Mesendoderm (in vitro differentiated cells): ENCODE results near the gene GYPC.

ENCODE experiments used
- DNase-seq: peaks from one replicate; pipeline ENCODE4 v3.0.0; 2013
- H2AK5ac ChIP-seq: 2 replicates; pipeline ENCODE4 v1.6.1; 2013; ENCODE audit warnings: low read length, inconsistent platforms
- H2BK120ac ChIP-seq: 2 replicates; pipeline ENCODE4 v1.6.1; 2013; ENCODE audit warnings: low read depth, mild to moderate bottlenecking, low read length, moderate library complexity, mixed read lengths
- H2BK15ac ChIP-seq: replicated peaks from 2 replicates; pipeline ENCODE4 v1.6.1; 2013; ENCODE audit warnings: low read depth, mild to moderate bottlenecking, moderate library complexity
- H2BK5ac ChIP-seq: 2 replicates; pipeline ENCODE4 v1.6.1; 2013; ENCODE audit warnings: low read length, inconsistent platforms
- H3K18ac ChIP-seq: 2 replicates; pipeline ENCODE4 v1.6.1; 2013; ENCODE audit warnings: mild to moderate bottlenecking, low read length, mixed read lengths
- H3K23ac ChIP-seq: one replicate; pipeline ENCODE4 v1.6.1; 2013; ENCODE audit warnings: low read length
- H3K27ac ChIP-seq: 2 replicates; pipeline ENCODE4 v1.5.1; 2013; ENCODE audit warnings: low read depth, mild to moderate bottlenecking, inconsistent platforms, low read length, moderate library complexity
- H3K27me3 ChIP-seq: 2 replicates; pipeline ENCODE4 v1.6.1; 2013; ENCODE audit warnings: low read length, control low read depth, mild to moderate bottlenecking, inconsistent platforms; ENCODE audit not compliant: insufficient read depth, poor library complexity
- H3K36me3 ChIP-seq: 2 replicates; pipeline ENCODE4 v1.6.1; 2013; ENCODE audit warnings: low read length, inconsistent platforms; ENCODE audit not compliant: control insufficient read depth, insufficient read depth
- H3K4ac ChIP-seq: one replicate; pipeline ENCODE4 v1.6.1; 2013; ENCODE audit warnings: low read depth, mild to moderate bottlenecking, low read length, moderate library complexity
- H3K4me1 ChIP-seq: 2 replicates; pipeline ENCODE4 v1.6.1; 2013; ENCODE audit warnings: low read depth, low read length, inconsistent platforms; ENCODE audit not compliant: control insufficient read depth
- H3K4me2 ChIP-seq: 2 replicates; pipeline ENCODE4 v1.6.1; 2013; ENCODE audit warnings: low read length
- H3K4me3 ChIP-seq: 2 replicates; pipeline ENCODE4 v1.5.1; 2013; ENCODE audit warnings: mild to moderate bottlenecking, low read length
- H3K56ac ChIP-seq: one replicate; pipeline ENCODE4 v1.6.1; 2013; ENCODE audit warnings: low read length
- H3K79me1 ChIP-seq: 2 replicates; pipeline ENCODE4 v1.6.1; 2013; ENCODE audit warnings: low read length, inconsistent platforms
- H3K79me2 ChIP-seq: 2 replicates; pipeline ENCODE4 v1.6.1; 2013; ENCODE audit warnings: mild to moderate bottlenecking, low read length; ENCODE audit not compliant: control insufficient read depth, insufficient read depth
- H3K9ac ChIP-seq: 2 replicates; pipeline ENCODE4 v1.6.1; 2013; ENCODE audit warnings: low read length, inconsistent platforms
- H4K5ac ChIP-seq: one replicate; pipeline ENCODE4 v1.6.1; 2013; ENCODE audit warnings: low read length
- H4K8ac ChIP-seq: one replicate; pipeline ENCODE4 v1.6.1; 2013; ENCODE audit warnings: low read depth, mild to moderate bottlenecking, control low read depth, low read length, moderate library complexity
- WGBS: extraction: QIAGEN DNeasy Blood & Tissue Kit; methylation state at CpG from one replicate; pipeline ENCODE4 v1.1.7; 2013; ENCODE audit warnings: low lambda C conversion rate, missing lambda C conversion rate; ENCODE audit not compliant: insufficient coverage; ENCODE audit errors: extremely low coverage; 5-methylcytosine and 5-hydroxymethylcytosine counted together

Gene GYPC

GRCh38 chr2:126679094-126679713 is 23.2 kb downstream of the GYPC start:
- no peak overlapping the region for H2BK15ac ChIP-seq
- DNase-seq, result no peak
- H3K4me2 ChIP-seq, result no peak overlapping the region
- H3K9ac ChIP-seq, result no peak overlapping the region
- H3K23ac ChIP-seq, result no peak overlapping the region
- no peak overlapping the region for H3K56ac ChIP-seq
- H2BK5ac ChIP-seq, result no peak overlapping the region
- no peak overlapping the region for H4K8ac ChIP-seq
- H3K4me3 ChIP-seq, result no peak overlapping the region
- H3K27me3 ChIP-seq, result no peaks in the 10 kb centered on the region
- H3K4me1 ChIP-seq, result no peaks in the 10 kb centered on the region
- no peak overlapping the region for H4K5ac ChIP-seq
- H3K18ac ChIP-seq, result no peak overlapping the region
- no peaks in the 10 kb centered on the region for H3K36me3 ChIP-seq
- H2AK5ac ChIP-seq, result no peak overlapping the region
- no CpG with 5 or more reads among the region's 9 CpGs for WGBS
- H2BK120ac ChIP-seq, result no peak overlapping the region
- H3K79me2 ChIP-seq, result no peaks in the 10 kb centered on the region
- H3K4ac ChIP-seq, result no peak overlapping the region
- H3K79me1 ChIP-seq, result no peaks in the 10 kb centered on the region
- no peak overlapping the region for H3K27ac ChIP-seq

GRCh38 chr2:126681505-126681904 is 25.5 kb downstream of the GYPC start:
- H2BK120ac ChIP-seq, result no peak overlapping the region
- H4K8ac ChIP-seq, result no peak overlapping the region
- no peaks in the 10 kb centered on the region for H3K36me3 ChIP-seq
- H4K5ac ChIP-seq, result no peak overlapping the region
- H3K27ac ChIP-seq, result no peak overlapping the region
- no peaks in the 10 kb centered on the region for H3K79me2 ChIP-seq
- H2BK5ac ChIP-seq, result no peak overlapping the region
- no CpG with 5 or more reads among the region's 6 CpGs for WGBS
- no peak overlapping the region for H2AK5ac ChIP-seq
- no peak overlapping the region for H3K18ac ChIP-seq
- no peak overlapping the region for H3K56ac ChIP-seq
- H3K4ac ChIP-seq, result no peak overlapping the region
- DNase-seq, result no peak
- no peak overlapping the region for H3K4me3 ChIP-seq
- no peaks in the 10 kb centered on the region for H3K4me1 ChIP-seq
- H2BK15ac ChIP-seq, result no peak overlapping the region
- no peaks in the 10 kb centered on the region for H3K79me1 ChIP-seq
- H3K23ac ChIP-seq, result no peak overlapping the region
- no peak overlapping the region for H3K9ac ChIP-seq
- no peaks in the 10 kb centered on the region for H3K27me3 ChIP-seq
- H3K4me2 ChIP-seq, result no peak overlapping the region

GRCh38 chr2:126685629-126686028 is 29.7 kb downstream of the GYPC start:
- no peak overlapping the region for H2BK15ac ChIP-seq
- H2BK120ac ChIP-seq, result no peak overlapping the region
- H3K79me1 ChIP-seq, result no peaks in the 10 kb centered on the region
- no peaks in the 10 kb centered on the region for H3K79me2 ChIP-seq
- no peak overlapping the region for H3K56ac ChIP-seq
- H3K9ac ChIP-seq, result no peak overlapping the region
- no peaks in the 10 kb centered on the region for H3K36me3 ChIP-seq
- no peak overlapping the region for H4K5ac ChIP-seq
- no peak overlapping the region for H2AK5ac ChIP-seq
- no peaks in the 10 kb centered on the region for H3K27me3 ChIP-seq
- H4K8ac ChIP-seq, result no peak overlapping the region
- H3K4ac ChIP-seq, result no peak overlapping the region
- DNase-seq, result no peak
- WGBS, result no CpG with 5 or more reads among the region's 4 CpGs
- no peak overlapping the region for H3K4me2 ChIP-seq
- H3K27ac ChIP-seq, result no peak overlapping the region
- no peak overlapping the region for H3K23ac ChIP-seq
- no peak overlapping the region for H2BK5ac ChIP-seq
- H3K18ac ChIP-seq, result no peak overlapping the region
- no peaks in the 10 kb centered on the region for H3K4me1 ChIP-seq
- H3K4me3 ChIP-seq, result no peak overlapping the region

GRCh38 chr2:126686286-126686685 is 30.3 kb downstream of the GYPC start:
- DNase-seq, result no peak
- Histone ChIP-seq H3K36me3 (no peaks in the 10 kb centered on the region), H3K18ac (no peak overlapping the region), H3K23ac (no peak overlapping the region), H2BK120ac (no peak overlapping the region), H4K5ac (no peak overlapping the region), H3K9ac (no peak overlapping the region), H3K27me3 (no peaks in the 10 kb centered on the region), H2BK15ac (no peak overlapping the region), H2BK5ac (no peak overlapping the region), H3K4me1 (no peaks in the 10 kb centered on the region), H4K8ac (no peak overlapping the region), H3K79me1 (no peaks in the 10 kb centered on the region), H3K27ac (no peak overlapping the region), H2AK5ac (no peak overlapping the region), H3K4me3 (no peak overlapping the region), H3K4ac (no peak overlapping the region), H3K79me2 (no peaks in the 10 kb centered on the region), H3K4me2 (no peak overlapping the region), H3K56ac (no peak overlapping the region)
- WGBS, result no CpG with 5 or more reads among the region's 5 CpGs

- no peaks in the 10 kb centered on the region for H3K36me3 ChIP-seq
- no peaks in the 10 kb centered on the region for H3K79me1 ChIP-seq
- H3K9ac ChIP-seq, result no peak overlapping the region
- H3K27me3 ChIP-seq, result no peaks in the 10 kb centered on the region
- H3K4me1 ChIP-seq, result no peaks in the 10 kb centered on the region
- WGBS, result no CpG with 5 or more reads among the region's 5 CpGs
- H3K4me3 ChIP-seq, result no peak overlapping the region
- no peak overlapping the region for H3K23ac ChIP-seq
- H2AK5ac ChIP-seq, result no peak overlapping the region
- no peaks in the 10 kb centered on the region for H3K79me2 ChIP-seq
- no peak overlapping the region for H3K4ac ChIP-seq
- no peak overlapping the region for H3K56ac ChIP-seq
- no peak overlapping the region for H2BK15ac ChIP-seq
- H4K8ac ChIP-seq, result no peak overlapping the region
- H3K4me2 ChIP-seq, result no peak overlapping the region
- H2BK120ac ChIP-seq, result no peak overlapping the region
- H3K27ac ChIP-seq, result no peak overlapping the region
- no peak overlapping the region for H2BK5ac ChIP-seq
- DNase-seq, result no peak
- H3K18ac ChIP-seq, result no peak overlapping the region
- H4K5ac ChIP-seq, result no peak overlapping the region
Observed at GRCh38 chr2:126686841-126687485, 31.0 kb downstream of the GYPC start.

- DNase-seq, result no peak
- Histone ChIP-seq H3K79me2 (no peaks in the 10 kb centered on the region), H3K79me1 (no peaks in the 10 kb centered on the region), H3K18ac (no peak overlapping the region), H2BK5ac (no peak overlapping the region), H3K36me3 (no peaks in the 10 kb centered on the region), H3K4me3 (no peak overlapping the region), H3K56ac (no peak overlapping the region), H3K23ac (no peak overlapping the region), H3K27ac (no peak overlapping the region), H4K5ac (no peak overlapping the region), H2AK5ac (no peak overlapping the region), H2BK15ac (no peak overlapping the region), H4K8ac (no peak overlapping the region), H2BK120ac (no peak overlapping the region), H3K4ac (no peak overlapping the region), H3K4me1 (no peaks in the 10 kb centered on the region), H3K27me3 (no peaks in the 10 kb centered on the region), H3K4me2 (no peak overlapping the region), H3K9ac (no peak overlapping the region)
- no CpG with 5 or more reads among the region's 2 CpGs for WGBS
Observed at GRCh38 chr2:126687503-126687902, 31.5 kb downstream of the GYPC start.
